Liver (tissue), 3 donors: ENCODE data around the gene RNF212.

Experiments
- EGR1 ChIP-seq, 2 donors: IDR thresholded peaks; 2 replicates each; pipeline ENCODE4 v1.6.1; 2016 to 2018; ENCODE audit warnings: antibody characterized with exemption in 2 of 2, low read depth in 2 of 2
- GABPA ChIP-seq, 2 donors: IDR thresholded peaks in 1 of 2; conservative IDR thresholded peaks in 1 of 2; 2 replicates each; pipeline ENCODE4 v1.6.1; 2016; ENCODE audit warnings: antibody characterized with exemption in 2 of 2, mild to moderate bottlenecking in 1 of 2, moderate library complexity in 1 of 2
- JUND ChIP-seq, 2 donors: IDR thresholded peaks; 2 replicates each; pipeline ENCODE4 v1.6.1; 2016; ENCODE audit warnings: antibody characterized with exemption in 2 of 2
- REST ChIP-seq: IDR thresholded peaks from 2 replicates; pipeline ENCODE4 v1.6.1; 2016; ENCODE audit warnings: antibody characterized with exemption, mild to moderate bottlenecking
- RXRA ChIP-seq, 2 donors: IDR thresholded peaks; 2 replicates each; pipeline ENCODE4 v1.6.1; 2017 to 2018; ENCODE audit warnings: antibody characterized with exemption in 2 of 2, mild to moderate bottlenecking in 1 of 2
- SP1 ChIP-seq: IDR thresholded peaks from 2 replicates; pipeline ENCODE4 v1.6.1; 2018; ENCODE audit warnings: antibody characterized with exemption, mild to moderate bottlenecking
- YY1 ChIP-seq: IDR thresholded peaks from 2 replicates; pipeline ENCODE4 v1.6.1; 2016; ENCODE audit warnings: antibody characterized with exemption, mild to moderate bottlenecking
- TF ChIP-seq, protein P1 (sequence below): fragments of 150-350 bp; IDR thresholded peaks from 2 replicates; pipeline ENCODE4 v1.5.1; 2017; ENCODE audit warnings: improper control_type of control experiment, low read depth, low read length; ENCODE audit not compliant: missing input control
- TF ChIP-seq, protein P2 (sequence below): IDR thresholded peaks from 2 replicates; pipeline ENCODE4 v1.6.1; 2016; ENCODE audit warnings: antibody characterized with exemption
- TF ChIP-seq, protein P3 (sequence below): IDR thresholded peaks from 2 replicates; pipeline ENCODE4 v1.6.1; 2016; ENCODE audit warnings: antibody characterized with exemption
- donor health status: healthy.
- donor health status: healthy.

GRCh38 chr4:1082215-1083182, 30.9 kb downstream of the RNF212 start:
- TF ChIP-seq, protein P1, sequence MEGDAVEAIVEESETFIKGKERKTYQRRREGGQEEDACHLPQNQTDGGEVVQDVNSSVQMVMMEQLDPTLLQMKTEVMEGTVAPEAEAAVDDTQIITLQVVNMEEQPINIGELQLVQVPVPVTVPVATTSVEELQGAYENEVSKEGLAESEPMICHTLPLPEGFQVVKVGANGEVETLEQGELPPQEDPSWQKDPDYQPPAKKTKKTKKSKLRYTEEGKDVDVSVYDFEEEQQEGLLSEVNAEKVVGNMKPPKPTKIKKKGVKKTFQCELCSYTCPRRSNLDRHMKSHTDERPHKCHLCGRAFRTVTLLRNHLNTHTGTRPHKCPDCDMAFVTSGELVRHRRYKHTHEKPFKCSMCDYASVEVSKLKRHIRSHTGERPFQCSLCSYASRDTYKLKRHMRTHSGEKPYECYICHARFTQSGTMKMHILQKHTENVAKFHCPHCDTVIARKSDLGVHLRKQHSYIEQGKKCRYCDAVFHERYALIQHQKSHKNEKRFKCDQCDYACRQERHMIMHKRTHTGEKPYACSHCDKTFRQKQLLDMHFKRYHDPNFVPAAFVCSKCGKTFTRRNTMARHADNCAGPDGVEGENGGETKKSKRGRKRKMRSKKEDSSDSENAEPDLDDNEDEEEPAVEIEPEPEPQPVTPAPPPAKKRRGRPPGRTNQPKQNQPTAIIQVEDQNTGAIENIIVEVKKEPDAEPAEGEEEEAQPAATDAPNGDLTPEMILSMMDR, result no peak
- no peak for TF ChIP-seq REST
- TF ChIP-seq, protein P2, sequence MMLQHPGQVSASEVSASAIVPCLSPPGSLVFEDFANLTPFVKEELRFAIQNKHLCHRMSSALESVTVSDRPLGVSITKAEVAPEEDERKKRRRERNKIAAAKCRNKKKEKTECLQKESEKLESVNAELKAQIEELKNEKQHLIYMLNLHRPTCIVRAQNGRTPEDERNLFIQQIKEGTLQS, result no peak
- TF ChIP-seq, protein P3, sequence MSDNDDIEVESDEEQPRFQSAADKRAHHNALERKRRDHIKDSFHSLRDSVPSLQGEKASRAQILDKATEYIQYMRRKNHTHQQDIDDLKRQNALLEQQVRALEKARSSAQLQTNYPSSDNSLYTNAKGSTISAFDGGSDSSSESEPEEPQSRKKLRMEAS, result no peak
- TF ChIP-seq SP1, result no peak
- TF ChIP-seq YY1, result no peak
- TF ChIP-seq RXRA (IDR thresholded peaks at IDR 0.05), result no peak
- no peak for TF ChIP-seq GABPA (IDR thresholded peaks at IDR 0.05 in 1 of 2, conservative IDR thresholded peaks at IDR 0.05 in 1 of 2)
- no peak for TF ChIP-seq EGR1 (IDR thresholded peaks at IDR 0.05; ENCODE audit: low read depth in 2 of 2)
- no peak for TF ChIP-seq JUND (IDR thresholded peaks at IDR 0.05)
